ENCODE measurements around the gene CCDC127. TPM values are rescaled to one million over a fixed set of nuclear protein-coding genes. Genes with fewer than 3 reads are reported as not detected.

Gene CCDC127
- total RNA-seq, 3 donors from 2014 or later, result 4.7 to 7.8 (median 5.7) TPM

- peaks cover 13% of the 10 kb centered on the region for H3K27me3 Mint-ChIP-seq (ENCODE audit: low read depth)
- H3K4me3 Mint-ChIP-seq, result no peak overlapping the region
- no peaks in the 10 kb centered on the region for H3K9me3 Mint-ChIP-seq
- H3K36me3 Mint-ChIP-seq (ENCODE audit: insufficient read depth), result no peaks in the 10 kb centered on the region
- DNase-seq (no peak), ATAC-seq (no peak)
- H3K4me1 Mint-ChIP-seq (ENCODE audit: low read depth), result peaks cover 4% of the 10 kb centered on the region
Measured at GRCh38 chr5:185095-186070, 32.6 kb downstream of the CCDC127 start.

GRCh38 chr5:184471-184870, 33.5 kb downstream of the CCDC127 start:
- DNase-seq (no peak), ATAC-seq (no peak)
- H3K9me3 Mint-ChIP-seq, result no peaks in the 10 kb centered on the region
- peaks cover 4% of the 10 kb centered on the region for H3K4me1 Mint-ChIP-seq (ENCODE audit: low read depth)
- H3K27me3 Mint-ChIP-seq (ENCODE audit: low read depth), result peaks cover 10% of the 10 kb centered on the region
- H3K36me3 Mint-ChIP-seq (ENCODE audit: insufficient read depth), result no peaks in the 10 kb centered on the region
- H3K4me3 Mint-ChIP-seq, result no peak overlapping the region

GRCh38 chr5:182126-182525, 35.8 kb downstream of the CCDC127 start:
- Mint-ChIP-seq H3K36me3 (ENCODE audit: insufficient read depth) (no peaks in the 10 kb centered on the region), H3K9me3 (no peaks in the 10 kb centered on the region), H3K27me3 (ENCODE audit: low read depth) (peaks cover 7% of the 10 kb centered on the region), H3K4me3 (no peak overlapping the region), H3K4me1 (ENCODE audit: low read depth) (no peaks in the 10 kb centered on the region)
- ATAC-seq (no peak), DNase-seq (no peak)

- no peaks in the 10 kb centered on the region for H3K4me1 Mint-ChIP-seq (ENCODE audit: low read depth)
Measured at GRCh38 chr5:181566-181965, 36.4 kb downstream of the CCDC127 start.

GRCh38 chr5:181160-181559, 36.8 kb downstream of the CCDC127 start:
- Mint-ChIP-seq H3K4me3 (no peak overlapping the region), H3K36me3 (ENCODE audit: insufficient read depth) (no peaks in the 10 kb centered on the region), H3K27me3 (ENCODE audit: low read depth) (peaks cover 7% of the 10 kb centered on the region), H3K9me3 (no peaks in the 10 kb centered on the region), H3K4me1 (ENCODE audit: low read depth) (no peaks in the 10 kb centered on the region)
- DNase-seq (no peak), ATAC-seq (no peak)

More at GRCh38 chr5:181566-181965, 36.4 kb downstream of the CCDC127 start:
- H3K27me3 Mint-ChIP-seq (ENCODE audit: low read depth), result peaks cover 7% of the 10 kb centered on the region
- H3K36me3 Mint-ChIP-seq (ENCODE audit: insufficient read depth), result no peaks in the 10 kb centered on the region
- ATAC-seq (no peak), DNase-seq (no peak)
- H3K9me3 Mint-ChIP-seq, result no peaks in the 10 kb centered on the region
- H3K4me3 Mint-ChIP-seq, result no peak overlapping the region

GRCh38 chr5:180286-180918, 37.6 kb downstream of the CCDC127 start:
- no peaks in the 10 kb centered on the region for H3K9me3 Mint-ChIP-seq
- no peak for ATAC-seq

GRCh38 chr5:179401-179800, 38.6 kb downstream of the CCDC127 start:
- ATAC-seq (no peak), DNase-seq (no peak)
- Mint-ChIP-seq H3K36me3 (ENCODE audit: insufficient read depth) (no peaks in the 10 kb centered on the region), H3K27me3 (ENCODE audit: low read depth) (peaks cover 7% of the 10 kb centered on the region), H3K9me3 (no peaks in the 10 kb centered on the region), H3K4me1 (ENCODE audit: low read depth) (no peaks in the 10 kb centered on the region), H3K4me3 (no peak overlapping the region)

More at GRCh38 chr5:180286-180918, 37.6 kb downstream of the CCDC127 start:
- Mint-ChIP-seq H3K4me3 (no peak overlapping the region), H3K27me3 (ENCODE audit: low read depth) (peaks cover 7% of the 10 kb centered on the region), H3K36me3 (ENCODE audit: insufficient read depth) (no peaks in the 10 kb centered on the region), H3K4me1 (ENCODE audit: low read depth) (no peaks in the 10 kb centered on the region)
- no peak for DNase-seq

GRCh38 chr5:178110-178509, 39.8 kb downstream of the CCDC127 start:
- Mint-ChIP-seq H3K36me3 (ENCODE audit: insufficient read depth) (no peaks in the 10 kb centered on the region), H3K4me1 (ENCODE audit: low read depth) (no peaks in the 10 kb centered on the region)
- no peak for DNase-seq

GRCh38 chr5:176296-176823, 41.6 kb downstream of the CCDC127 start:
- Mint-ChIP-seq H3K4me3 (no peak overlapping the region), H3K4me1 (ENCODE audit: low read depth) (no peaks in the 10 kb centered on the region), H3K36me3 (ENCODE audit: insufficient read depth) (no peaks in the 10 kb centered on the region), H3K27me3 (ENCODE audit: low read depth) (peaks cover 12% of the 10 kb centered on the region), H3K9me3 (no peaks in the 10 kb centered on the region)
- no peak for ATAC-seq
- no peak for DNase-seq

More at GRCh38 chr5:178110-178509, 39.8 kb downstream of the CCDC127 start:
- Mint-ChIP-seq H3K27me3 (ENCODE audit: low read depth) (peaks cover 9% of the 10 kb centered on the region), H3K4me3 (no peak overlapping the region), H3K9me3 (no peaks in the 10 kb centered on the region)
- ATAC-seq, result no peak

GRCh38 chr5:174876-175465, 43.0 kb downstream of the CCDC127 start:
- Mint-ChIP-seq H3K4me1 (ENCODE audit: low read depth) (no peaks in the 10 kb centered on the region), H3K27me3 (ENCODE audit: low read depth) (peaks cover 7% of the 10 kb centered on the region), H3K4me3 (no peak overlapping the region), H3K36me3 (ENCODE audit: insufficient read depth) (no peaks in the 10 kb centered on the region), H3K9me3 (no peaks in the 10 kb centered on the region)
- ATAC-seq, result no peak
- DNase-seq, result no peak

GRCh38 chr5:174291-174600, 43.7 kb downstream of the CCDC127 start:
- Mint-ChIP-seq H3K27me3 (ENCODE audit: low read depth) (peaks cover 7% of the 10 kb centered on the region), H3K9me3 (no peaks in the 10 kb centered on the region), H3K4me3 (no peak overlapping the region), H3K36me3 (ENCODE audit: insufficient read depth) (no peaks in the 10 kb centered on the region), H3K4me1 (ENCODE audit: low read depth) (no peaks in the 10 kb centered on the region)
- ATAC-seq (no peak), DNase-seq (no peak)

GRCh38 chr5:173392-174290, 44.3 kb downstream of the CCDC127 start:
- H3K27me3 Mint-ChIP-seq (ENCODE audit: low read depth), result peaks cover 7% of the 10 kb centered on the region
- no peaks in the 10 kb centered on the region for H3K4me1 Mint-ChIP-seq (ENCODE audit: low read depth)
- no peak for ATAC-seq
- no peak overlapping the region for H3K4me3 Mint-ChIP-seq
- DNase-seq, result no peak
- no peaks in the 10 kb centered on the region for H3K36me3 Mint-ChIP-seq (ENCODE audit: insufficient read depth)
- no peaks in the 10 kb centered on the region for H3K9me3 Mint-ChIP-seq

- H3K27me3 Mint-ChIP-seq (ENCODE audit: low read depth), result peaks cover 7% of the 10 kb centered on the region
- ATAC-seq (no peak), DNase-seq (no peak)
- H3K4me1 Mint-ChIP-seq (ENCODE audit: low read depth), result no peaks in the 10 kb centered on the region
- no peaks in the 10 kb centered on the region for H3K36me3 Mint-ChIP-seq (ENCODE audit: insufficient read depth)
- H3K4me3 Mint-ChIP-seq, result no peak overlapping the region
- no peaks in the 10 kb centered on the region for H3K9me3 Mint-ChIP-seq
Measured at GRCh38 chr5:172841-173251, 45.1 kb downstream of the CCDC127 start.

- H3K27me3 Mint-ChIP-seq (ENCODE audit: low read depth), result peaks cover 7% of the 10 kb centered on the region
- DNase-seq, result no peak
- H3K36me3 Mint-ChIP-seq (ENCODE audit: insufficient read depth), result no peaks in the 10 kb centered on the region
- no peaks in the 10 kb centered on the region for H3K4me1 Mint-ChIP-seq (ENCODE audit: low read depth)
- ATAC-seq, result no peak
- no peak overlapping the region for H3K4me3 Mint-ChIP-seq
- H3K9me3 Mint-ChIP-seq, result no peaks in the 10 kb centered on the region
Measured at GRCh38 chr5:172421-172820, 45.5 kb downstream of the CCDC127 start.
